ENCODE data around the gene TBC1D22A. TPM values are rescaled to one million over a fixed set of nuclear protein-coding genes. Genes with fewer than 3 reads are reported as not detected.

TBC1D22A gene
- total and polyA plus RNA-seq, 9 donors = 12.5 to 25.6 (median 18.5) TPM

DNA sequence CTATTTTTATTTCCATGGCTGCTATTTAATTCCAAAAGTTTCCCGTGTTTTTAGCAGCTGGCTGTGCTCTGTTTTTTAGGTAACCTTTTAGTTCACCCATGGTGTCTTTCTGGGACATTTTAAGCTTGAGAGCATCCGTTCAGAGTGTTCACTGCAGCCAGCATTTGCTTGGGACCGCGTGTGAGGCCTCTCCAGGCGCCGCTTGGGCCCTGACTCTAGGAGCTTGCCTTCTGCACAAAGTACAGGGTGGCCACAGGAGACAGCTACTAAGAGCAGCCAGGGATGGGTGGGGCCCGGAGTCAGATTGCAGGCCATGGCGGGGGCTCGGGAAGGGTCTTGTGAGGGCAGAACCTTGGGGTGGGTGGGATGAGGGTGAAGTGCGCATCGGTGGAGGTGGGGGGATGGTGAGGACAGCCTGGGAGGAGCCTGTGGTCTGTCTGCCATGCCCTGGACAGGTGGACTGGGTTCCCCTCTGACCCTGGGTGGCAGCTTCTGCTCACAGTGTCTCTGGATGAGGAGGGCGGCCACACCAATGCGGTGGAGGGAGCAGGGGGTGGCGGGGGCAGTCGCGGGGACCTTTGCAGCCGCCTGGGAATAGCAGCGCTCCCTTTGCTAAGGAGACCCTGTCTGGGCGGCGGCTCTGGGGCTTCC is 288.1 kb downstream of the TBC1D22A start:
- no peaks in the 10 kb centered on the region for H3K36me3 ChIP-seq
- H3K9me3 ChIP-seq = no peaks in the 10 kb centered on the region
- no peaks in the 10 kb centered on the region for H3K27me3 ChIP-seq
- TF ChIP-seq CTCF (IDR thresholded peaks at IDR 0.05) = no peak
- no peak for TF ChIP-seq POLR2A (IDR thresholded peaks at IDR 0.05)
- no peak for TF ChIP-seq EP300 (IDR thresholded peaks at IDR 0.05)
- no peaks in the 10 kb centered on the region for H3K4me1 ChIP-seq (ENCODE audit: insufficient read depth)
- WGBS, 3 donors = 81 to 85% (median 83%) methylated on average over 19 to 20 of the region's 20 CpGs
- intact Hi-C loops (cut with DNase I) = no loop called here
- DNase-seq = no peak
- no peak overlapping the region for H3K4me3 ChIP-seq
- no peak overlapping the region for H3K27ac ChIP-seq

DNA sequence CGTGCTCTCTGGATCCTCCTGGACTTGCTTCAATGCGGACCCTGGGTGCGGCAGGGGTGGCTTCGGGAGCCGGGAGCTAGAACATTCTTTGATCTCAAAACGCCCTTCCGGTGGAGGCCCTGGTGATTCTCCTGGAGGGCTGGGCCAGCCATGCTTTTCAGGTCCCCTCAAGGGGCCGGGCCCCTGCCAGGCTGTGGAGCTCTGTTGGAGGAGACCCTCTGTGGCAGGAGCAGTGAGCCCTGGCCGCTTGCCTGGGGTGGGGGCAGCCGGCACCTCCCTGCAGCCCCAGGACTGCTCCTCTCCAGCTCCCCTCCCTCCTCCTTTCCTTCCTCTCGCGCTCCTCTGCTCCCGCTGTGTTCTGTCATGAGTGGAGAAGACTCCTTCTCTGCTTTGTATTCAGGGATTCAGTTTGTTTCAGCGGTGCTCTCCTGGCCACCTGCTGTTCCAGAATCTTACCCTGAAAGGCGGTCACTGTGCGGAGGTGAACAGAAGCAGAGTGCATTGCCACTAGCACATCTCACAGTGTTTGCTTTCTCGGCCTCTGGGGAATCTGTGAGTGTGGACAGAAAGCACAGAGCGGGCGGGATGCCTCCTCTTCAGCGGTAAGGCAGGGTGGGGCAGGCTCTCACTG is 289.1 kb downstream of the TBC1D22A start:
- TF ChIP-seq EP300 (IDR thresholded peaks at IDR 0.05) (no peak), CTCF (IDR thresholded peaks at IDR 0.05) (no peak), POLR2A (IDR thresholded peaks at IDR 0.05) (no peak)
- H3K9me3 ChIP-seq = no peaks in the 10 kb centered on the region
- intact Hi-C loops (cut with DNase I) = no loop called here
- H3K36me3 ChIP-seq = no peaks in the 10 kb centered on the region
- H3K27ac ChIP-seq = no peak overlapping the region
- DNase-seq = no peak
- whole genome bisulfite sequencing, 3 donors = 73 to 78% (median 73%) methylated on average over 20 of the region's 20 CpGs
- H3K27me3 ChIP-seq = no peaks in the 10 kb centered on the region
- no peaks in the 10 kb centered on the region for H3K4me1 ChIP-seq (ENCODE audit: insufficient read depth)
- no peak overlapping the region for H3K4me3 ChIP-seq

- Histone ChIP-seq H3K4me1 (ENCODE audit: insufficient read depth) (no peaks in the 10 kb centered on the region), H3K4me3 (no peak overlapping the region), H3K9me3 (no peaks in the 10 kb centered on the region), H3K27ac (no peak overlapping the region), H3K36me3 (no peaks in the 10 kb centered on the region), H3K27me3 (no peaks in the 10 kb centered on the region)
- no peak for DNase-seq
- TF ChIP-seq POLR2A (IDR thresholded peaks at IDR 0.05) (no peak), EP300 (IDR thresholded peaks at IDR 0.05) (no peak), CTCF (IDR thresholded peaks at IDR 0.05) (no peak)
- intact Hi-C loops (cut with DNase I) = no loop called here
- 92 to 97% (median 94%) methylated on average over 19 of the region's 19 CpGs for WGBS, 3 donors
Observed at GRCh38 chr22:47052236-47053012, 290.0 kb downstream of the TBC1D22A start.

DNA sequence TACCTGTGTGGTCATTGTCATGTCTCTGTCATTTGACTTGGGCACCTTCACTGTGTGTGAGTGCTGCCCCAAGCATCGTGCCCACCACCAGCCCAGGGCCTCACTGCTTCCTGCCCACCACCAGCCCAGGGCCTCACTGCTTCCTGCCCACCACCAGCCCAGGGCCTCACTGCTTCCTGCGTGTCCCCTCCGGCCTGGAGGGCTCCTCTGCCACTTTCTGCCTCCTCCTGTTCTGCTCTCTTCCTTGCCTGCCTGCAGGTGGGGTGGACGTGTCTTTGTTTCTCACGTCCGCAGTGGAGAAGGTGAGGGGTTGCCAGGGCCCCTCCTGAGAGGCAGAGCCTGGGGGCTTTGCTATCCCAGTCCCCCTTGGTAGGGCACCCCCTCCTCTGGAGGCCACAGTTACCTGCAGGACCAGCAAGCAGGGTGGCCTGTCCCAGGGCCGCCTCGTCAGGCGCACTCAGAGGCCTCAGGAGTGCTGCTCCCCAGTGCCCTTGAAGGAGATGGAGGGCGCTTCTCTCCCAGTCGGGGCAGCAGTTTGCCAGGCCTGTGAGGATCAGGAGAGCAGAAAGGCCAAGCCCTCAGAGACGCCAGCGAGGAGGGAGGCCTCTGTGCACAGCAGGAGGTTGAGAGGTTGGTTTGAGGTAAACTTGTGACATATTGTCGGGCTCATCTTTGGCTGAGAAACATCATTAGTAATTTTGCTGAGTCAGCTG is 290.7 kb downstream of the TBC1D22A start:
- H3K36me3 ChIP-seq = no peaks in the 10 kb centered on the region
- WGBS, 3 donors = 84 to 86% (median 86%) methylated on average over 14 of the region's 14 CpGs

More for the DNA sequence above, 290.7 kb downstream of the TBC1D22A start:
- TF ChIP-seq POLR2A (IDR thresholded peaks at IDR 0.05) = no peak
- TF ChIP-seq CTCF (IDR thresholded peaks at IDR 0.05) = no peak
- TF ChIP-seq EP300 (IDR thresholded peaks at IDR 0.05) = no peak
- H3K4me1 ChIP-seq (ENCODE audit: insufficient read depth) = no peaks in the 10 kb centered on the region
- no peak for DNase-seq
- no peak overlapping the region for H3K27ac ChIP-seq
- no peaks in the 10 kb centered on the region for H3K9me3 ChIP-seq
- intact Hi-C loops (cut with DNase I) = no loop called here
- no peaks in the 10 kb centered on the region for H3K27me3 ChIP-seq
- H3K4me3 ChIP-seq = no peak overlapping the region

All from ovary (tissue), 9 donors.